Trophoblast cell (in vitro differentiated cells and primary cell): Measurements from ENCODE around the gene TENM4.
A peak's percentile ranks its signal among the peaks of the same experiment; 100 is the strongest.

Experiments
- DNase-seq, 2 donors: peaks; one replicate each; pipeline ENCODE4 v3.0.0-alpha.2; 2016
- H2AFZ ChIP-seq: 2 replicates; pipeline ENCODE4 v1.6.1; 2013; ENCODE audit warnings: low read length, moderate library complexity, mild to moderate bottlenecking; ENCODE audit not compliant: insufficient read depth, poor library complexity
- H2AK5ac ChIP-seq: 2 replicates; pipeline ENCODE4 v1.6.1; 2013; ENCODE audit warnings: mild to moderate bottlenecking, low read length
- H2BK120ac ChIP-seq: 2 replicates; pipeline ENCODE4 v1.6.1; 2013; ENCODE audit warnings: low read length, mild to moderate bottlenecking, moderate library complexity; ENCODE audit not compliant: insufficient read depth, poor library complexity
- H2BK12ac ChIP-seq: 2 replicates; pipeline ENCODE4 v1.6.1; 2013; ENCODE audit warnings: mild to moderate bottlenecking, low read length, moderate library complexity
- H2BK5ac ChIP-seq: 2 replicates; pipeline ENCODE4 v1.6.1; 2013; ENCODE audit warnings: low read length, low read depth, moderate library complexity, mild to moderate bottlenecking; ENCODE audit not compliant: poor library complexity
- H3K14ac ChIP-seq: 2 replicates; pipeline ENCODE4 v1.6.1; 2013; ENCODE audit warnings: mild to moderate bottlenecking, low read length
- H3K18ac ChIP-seq: 2 replicates; pipeline ENCODE4 v1.6.1; 2013; ENCODE audit warnings: mild to moderate bottlenecking, low read length
- H3K23ac ChIP-seq: 2 replicates; pipeline ENCODE4 v1.6.1; 2013; ENCODE audit warnings: low read length
- H3K27ac ChIP-seq: 2 replicates; pipeline ENCODE4 v1.5.1; 2013; ENCODE audit warnings: low read depth, mild to moderate bottlenecking, inconsistent platforms, low read length, moderate library complexity
- H3K27me3 ChIP-seq: 2 replicates; pipeline ENCODE4 v1.6.1; 2013; ENCODE audit warnings: inconsistent platforms, mild to moderate bottlenecking, low read length, moderate library complexity; ENCODE audit not compliant: insufficient read depth
- H3K36me3 ChIP-seq, 2 experiments: 1 replicate in 1 of 2; 2 replicates in 1 of 2; pipeline ENCODE4 v1.6.1; 2013; ENCODE audit warnings: low read length in 2 of 2, mild to moderate bottlenecking in 2 of 2, moderate library complexity in 1 of 2; ENCODE audit not compliant: insufficient read depth in 2 of 2, control insufficient read depth in 1 of 2
- H3K4ac ChIP-seq: 2 replicates; pipeline ENCODE4 v1.6.1; 2013; ENCODE audit warnings: low read depth, mild to moderate bottlenecking, low read length, moderate library complexity
- H3K4me1 ChIP-seq, 2 experiments: 1 replicate in 1 of 2; 2 replicates in 1 of 2; pipeline ENCODE4 v1.6.1; 2013; ENCODE audit warnings: low read length in 2 of 2, mild to moderate bottlenecking in 2 of 2, moderate library complexity in 1 of 2; ENCODE audit not compliant: insufficient read depth in 2 of 2, control insufficient read depth in 1 of 2
- H3K4me2 ChIP-seq: 2 replicates; pipeline ENCODE4 v1.6.1; 2013; ENCODE audit warnings: inconsistent platforms, mild to moderate bottlenecking, low read length, moderate library complexity
- H3K4me3 ChIP-seq: 2 replicates; pipeline ENCODE4 v1.5.1; 2013; ENCODE audit warnings: mild to moderate bottlenecking, low read depth, low read length, inconsistent platforms
- H3K79me1 ChIP-seq: one replicate; pipeline ENCODE4 v1.6.1; 2013; ENCODE audit warnings: low read length
- H3K79me2 ChIP-seq: 2 replicates; pipeline ENCODE4 v1.6.1; 2013; ENCODE audit warnings: low read length, mild to moderate bottlenecking; ENCODE audit not compliant: control insufficient read depth, insufficient read depth, poor library complexity
- H3K9ac ChIP-seq: 2 replicates; pipeline ENCODE4 v1.6.1; 2013; ENCODE audit warnings: mild to moderate bottlenecking, low read length
- H3K9me3 ChIP-seq: 2 replicates; pipeline ENCODE4 v1.6.1; 2013; ENCODE audit warnings: low read depth, mild to moderate bottlenecking, control low read depth, inconsistent platforms, low read length; ENCODE audit not compliant: insufficient read depth
- H4K12ac ChIP-seq: 2 replicates; pipeline ENCODE4 v1.6.1; 2013; ENCODE audit warnings: low read depth, mild to moderate bottlenecking, low read length, moderate library complexity
- H4K8ac ChIP-seq: 2 replicates; pipeline ENCODE4 v1.6.1; 2013; ENCODE audit warnings: low read depth, mild to moderate bottlenecking, low read length, moderate library complexity
- H4K91ac ChIP-seq: one replicate; pipeline ENCODE4 v1.6.1; 2013; ENCODE audit warnings: low read depth, mild to moderate bottlenecking, low read length, moderate library complexity
- WGBS: extraction: QIAGEN DNeasy Blood & Tissue Kit; methylation state at CpG from one replicate; pipeline ENCODE4 v1.1.7; 2013; ENCODE audit warnings: missing lambda C conversion rate; ENCODE audit not compliant: insufficient read length, insufficient coverage; ENCODE audit errors: extremely low coverage; 5-methylcytosine and 5-hydroxymethylcytosine counted together

TENM4 gene

GRCh38 chr11:78905756-78906155 is 535.1 kb downstream of the TENM4 start:
- Histone ChIP-seq H2BK120ac (no peak overlapping the region), H3K4me1 (peaks cover 7 to 9% of the 10 kb centered on the region in 2 experiments), H3K9ac (no peak overlapping the region), H3K4me2 (no peak overlapping the region), H3K4ac (no peak overlapping the region), H4K8ac (no peak overlapping the region), H3K79me2 (no peaks in the 10 kb centered on the region), H3K36me3 (peaks cover 10% of the 10 kb centered on the region in 2 experiments), H4K91ac (no peak overlapping the region), H2BK12ac (no peak overlapping the region), H3K18ac (no peak overlapping the region), H3K27ac (no peak overlapping the region), H3K23ac (no peak overlapping the region), H3K27me3 (no peaks in the 10 kb centered on the region), H3K9me3 (no peaks in the 10 kb centered on the region), H2AK5ac (no peak overlapping the region), H2AFZ (no peak overlapping the region), H3K79me1 (no peaks in the 10 kb centered on the region), H4K12ac (no peak overlapping the region), H3K4me3 (no peak overlapping the region), H3K14ac (no peak overlapping the region), H2BK5ac (no peak overlapping the region)
- no peak for DNase-seq
- WGBS: no CpG with 5 or more reads among the region's 3 CpGs

- Histone ChIP-seq H3K14ac (no peak overlapping the region), H3K4me3 (no peak overlapping the region)
- no CpG with 5 or more reads among the region's 43 CpGs for WGBS
These were observed 537.9 kb downstream of the TENM4 start for GRCh38 chr11:78902771-78903507.

GRCh38 chr11:78901831-78902230 is 539.0 kb downstream of the TENM4 start:
- Histone ChIP-seq H2BK12ac (no peak overlapping the region), H2AFZ (no peak overlapping the region), H3K23ac (no peak overlapping the region), H2BK120ac (no peak overlapping the region), H3K14ac (no peak overlapping the region), H3K4ac (no peak overlapping the region), H3K9ac (no peak overlapping the region), H3K27me3 (no peaks in the 10 kb centered on the region), H3K4me3 (no peak overlapping the region), H3K79me1 (no peaks in the 10 kb centered on the region), H3K9me3 (no peaks in the 10 kb centered on the region), H2AK5ac (no peak overlapping the region), H3K36me3 (peaks cover 16 to 29% of the 10 kb centered on the region in 2 experiments), H3K18ac (no peak overlapping the region), H4K8ac (no peak overlapping the region), H4K91ac (no peak overlapping the region), H2BK5ac (no peak overlapping the region), H4K12ac (no peak overlapping the region), H3K4me1 (peaks cover 4% of the 10 kb centered on the region in 2 experiments), H3K79me2 (no peaks in the 10 kb centered on the region), H3K27ac (no peak overlapping the region), H3K4me2 (no peak overlapping the region)
- no CpG with 5 or more reads among the region's 5 CpGs for WGBS
- DNase-seq: no peak

More at GRCh38 chr11:78902771-78903507, 537.9 kb downstream of the TENM4 start:
- Histone ChIP-seq H3K27me3 (no peaks in the 10 kb centered on the region), H3K4me2 (no peak overlapping the region), H3K4me1 (peaks cover 6 to 9% of the 10 kb centered on the region in 2 experiments), H3K27ac (no peak overlapping the region), H3K4ac (no peak overlapping the region), H3K9me3 (no peaks in the 10 kb centered on the region), H2BK12ac (no peak overlapping the region), H3K18ac (no peak overlapping the region), H3K79me2 (no peaks in the 10 kb centered on the region), H3K9ac (no peak overlapping the region), H2AK5ac (no peak overlapping the region), H4K91ac (no peak overlapping the region), H4K12ac (no peak overlapping the region), H4K8ac (no peak overlapping the region), H3K36me3 (peaks cover 14 to 24% of the 10 kb centered on the region in 2 experiments), H3K23ac (no peak overlapping the region), H2BK120ac (no peak overlapping the region), H3K79me1 (no peaks in the 10 kb centered on the region), H2AFZ (no peak overlapping the region), H2BK5ac (no peak overlapping the region)
- peak; percentile 2 to 18 for DNase-seq

- Histone ChIP-seq H3K14ac (no peak overlapping the region), H4K12ac (no peak overlapping the region), H3K79me2 (no peaks in the 10 kb centered on the region), H2BK12ac (no peak overlapping the region), H4K91ac (no peak overlapping the region), H3K4me3 (no peak overlapping the region), H3K9me3 (no peaks in the 10 kb centered on the region), H3K4ac (no peak overlapping the region), H3K9ac (no peak overlapping the region), H3K4me2 (no peak overlapping the region), H2BK5ac (no peak overlapping the region), H3K36me3 (peaks cover 19 to 33% of the 10 kb centered on the region in 2 experiments), H3K18ac (no peak overlapping the region), H3K79me1 (no peaks in the 10 kb centered on the region), H3K23ac (no peak overlapping the region), H2AFZ (no peak overlapping the region), H2AK5ac (no peak overlapping the region), H3K4me1 (no peaks in the 10 kb centered on the region), H4K8ac (no peak overlapping the region), H2BK120ac (no peak overlapping the region), H3K27me3 (no peaks in the 10 kb centered on the region), H3K27ac (no peak overlapping the region)
- WGBS: no CpG with 5 or more reads among the region's 1 CpG
- no peak for DNase-seq
These were observed 542.5 kb downstream of the TENM4 start for GRCh38 chr11:78898266-78898775.
